Fibroblast of skin of right biceps (primary cell): ENCODE results near the gene PRLR.
A peak's percentile ranks its signal among the peaks of the same experiment; 100 is the strongest.

Experiments
- DNase-seq: peaks from one replicate; pipeline ENCODE4 v3.0.0-alpha.2; 2013

Gene PRLR

GRCh38 chr5:35158622-35159369 lies 71.5 kb downstream of the PRLR start:
- DNase-seq: no peak

DNA sequence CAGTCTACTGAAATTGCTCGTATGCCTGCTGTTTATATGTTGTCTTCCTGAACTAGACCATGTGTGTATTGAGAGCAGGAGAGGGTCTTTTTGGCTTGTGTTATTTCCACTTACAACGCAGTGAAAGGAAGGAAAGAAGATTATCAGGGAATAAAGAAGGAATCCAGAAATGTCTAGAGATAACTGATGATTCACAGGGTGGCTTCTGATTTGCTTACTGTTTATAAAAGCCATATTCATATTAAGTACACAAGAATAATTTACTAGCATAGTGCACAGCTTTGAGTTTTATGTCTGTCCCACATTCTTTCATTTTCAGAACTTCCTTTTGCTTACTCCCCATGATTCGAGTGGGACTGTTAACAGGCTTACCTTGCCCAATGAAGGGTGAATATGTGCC lies 72.1 kb downstream of the PRLR start:
- DNase-seq: no peak

- no peak for DNase-seq
Measured at GRCh38 chr5:35153375-35153932, 76.8 kb downstream of the PRLR start.

DNA sequence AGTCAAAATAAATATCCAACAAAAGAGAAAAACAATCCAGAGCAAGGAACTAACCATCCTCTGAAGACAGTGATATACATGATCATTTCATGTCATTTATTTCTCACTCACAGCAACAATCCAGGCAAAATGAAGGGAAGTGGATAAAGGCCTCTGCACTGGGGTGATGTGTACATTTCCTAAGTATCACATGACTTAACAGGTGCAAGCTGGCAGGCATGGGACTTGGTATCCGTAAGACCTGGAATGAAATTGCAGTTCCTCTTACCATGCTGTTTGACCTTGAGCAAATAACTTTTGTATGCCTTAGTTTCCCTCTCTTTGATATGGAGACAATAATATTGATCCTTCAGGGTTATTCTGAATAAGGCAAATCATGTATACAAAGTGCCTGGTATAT lies 77.6 kb downstream of the PRLR start:
- no peak for DNase-seq

- no peak for DNase-seq
Measured at GRCh38 chr5:35151146-35151920, 79.0 kb downstream of the PRLR start.

- DNase-seq: no peak
Measured at GRCh38 chr5:35149041-35149440, 81.2 kb downstream of the PRLR start.

DNA sequence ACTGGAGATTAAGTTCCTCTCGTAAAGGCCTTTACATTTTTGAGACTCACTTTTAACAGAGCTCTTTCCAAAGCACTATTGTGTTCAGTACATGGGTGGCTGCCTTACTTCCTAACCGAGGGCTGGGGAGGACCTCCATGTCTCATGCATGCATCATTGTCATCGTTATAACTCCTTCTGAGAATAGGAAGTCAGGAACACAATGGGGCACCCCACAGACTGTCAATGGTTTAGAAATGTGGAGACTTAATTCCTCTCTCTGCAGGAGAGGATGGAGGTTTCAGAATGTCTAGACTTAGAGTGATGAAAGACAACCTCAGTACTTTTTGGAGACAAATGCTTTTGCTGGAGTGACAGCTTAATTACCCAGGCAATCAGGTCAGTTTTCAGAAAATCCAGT lies 83.9 kb downstream of the PRLR start:
- peak; percentile 26 for DNase-seq

GRCh38 chr5:35145691-35146317 lies 84.5 kb downstream of the PRLR start:
- peak; percentile 62 for DNase-seq

GRCh38 chr5:35145012-35145411 lies 85.3 kb downstream of the PRLR start:
- no peak for DNase-seq

- no peak for DNase-seq
Measured at GRCh38 chr5:35143841-35144240, 86.4 kb downstream of the PRLR start.

- DNase-seq: no peak
Measured at GRCh38 chr5:35141739-35142138, 88.5 kb downstream of the PRLR start.

DNA sequence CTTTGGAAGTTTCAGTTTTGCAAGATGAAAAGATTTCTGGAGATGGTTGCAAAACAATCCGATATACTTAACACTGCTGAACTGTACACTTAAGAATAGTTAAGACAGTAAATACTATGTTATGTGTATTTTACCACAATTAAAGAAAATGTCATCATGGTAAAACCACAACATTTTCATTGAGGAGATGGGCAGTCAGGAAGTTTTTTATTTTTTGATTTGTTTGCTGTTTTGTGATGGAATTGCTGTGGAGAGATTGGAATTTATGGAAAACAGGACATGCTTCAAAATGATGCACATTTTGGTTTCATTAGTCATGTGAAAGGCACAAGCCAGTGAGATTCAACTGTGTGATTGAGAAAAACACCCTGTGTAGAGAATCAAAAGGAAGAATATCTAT lies 92.1 kb downstream of the PRLR start:
- peak; percentile 79 for DNase-seq

GRCh38 chr5:35136386-35136785 lies 93.9 kb downstream of the PRLR start:
- DNase-seq: peak; percentile 99

- no peak for DNase-seq
Measured at GRCh38 chr5:35135239-35135700, 95.0 kb downstream of the PRLR start.

- DNase-seq: no peak
Measured at GRCh38 chr5:35134278-35135030, 95.8 kb downstream of the PRLR start.

DNA sequence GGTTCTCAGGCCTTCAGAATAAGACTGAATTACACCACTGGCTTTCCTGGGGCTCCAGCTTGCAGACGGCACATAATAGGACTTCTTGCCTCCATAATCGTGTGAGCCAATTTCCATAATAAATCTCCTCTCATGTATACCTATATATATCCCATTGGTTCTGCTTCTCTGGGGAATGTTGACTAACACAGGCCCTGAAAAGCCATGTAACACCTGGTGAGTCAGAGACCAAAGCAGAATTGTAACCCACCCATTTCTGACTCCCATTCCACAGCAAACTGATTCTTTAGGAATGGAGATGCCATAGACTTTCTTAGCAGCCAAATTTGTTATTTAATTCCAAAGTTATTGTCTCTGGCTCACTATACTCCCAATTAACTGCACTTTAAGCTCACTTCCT lies 97.1 kb downstream of the PRLR start:
- peak; percentile 55 for DNase-seq

DNA sequence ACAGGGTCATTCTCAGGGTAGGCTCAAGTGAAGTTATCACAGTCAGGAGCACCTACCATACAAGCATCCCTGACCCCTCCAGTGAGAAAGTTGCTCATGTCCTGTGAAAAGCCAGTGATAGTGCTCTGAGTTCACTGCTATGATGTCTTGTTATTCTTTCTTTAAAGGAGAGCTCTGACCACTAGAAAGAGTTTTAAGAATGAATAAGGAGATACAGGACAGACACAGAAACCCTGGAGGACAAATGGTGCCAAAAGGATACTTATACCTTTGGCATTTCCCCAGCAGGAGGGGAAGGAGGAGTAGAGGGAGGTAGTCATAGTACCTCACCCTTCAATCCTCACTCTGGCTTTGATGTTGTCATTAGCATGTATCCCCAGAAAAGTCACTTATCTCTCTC lies 98.6 kb downstream of the PRLR start:
- peak; percentile 63 for DNase-seq

DNA sequence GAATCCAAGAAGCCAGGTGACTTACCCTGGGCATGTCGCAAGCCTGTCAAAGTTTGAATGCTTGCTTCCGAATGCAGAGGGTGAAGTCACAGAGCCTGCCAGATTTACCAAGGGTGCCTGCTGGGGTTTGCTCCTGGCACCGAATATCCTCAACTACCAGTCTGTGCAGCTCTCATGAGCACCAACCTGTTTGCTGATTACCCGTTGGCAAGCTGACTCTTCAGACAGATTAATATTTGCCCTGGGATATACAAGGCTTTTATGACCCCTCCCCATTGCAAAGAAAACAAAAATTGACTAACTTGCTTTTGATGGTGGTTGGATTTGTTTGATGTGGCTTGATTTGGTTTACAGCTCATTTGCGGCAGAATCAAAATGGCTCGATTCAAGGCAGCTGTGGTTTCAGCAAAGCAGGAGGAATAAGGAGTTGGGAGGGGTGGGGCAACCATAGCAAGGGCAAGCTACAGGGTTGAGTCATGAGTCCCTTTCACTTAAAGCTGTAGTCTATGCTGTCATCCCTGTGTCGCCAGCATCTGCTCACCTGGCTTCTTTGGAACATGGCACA lies 100.3 kb downstream of the PRLR start:
- DNase-seq: peak; percentile 71

DNA sequence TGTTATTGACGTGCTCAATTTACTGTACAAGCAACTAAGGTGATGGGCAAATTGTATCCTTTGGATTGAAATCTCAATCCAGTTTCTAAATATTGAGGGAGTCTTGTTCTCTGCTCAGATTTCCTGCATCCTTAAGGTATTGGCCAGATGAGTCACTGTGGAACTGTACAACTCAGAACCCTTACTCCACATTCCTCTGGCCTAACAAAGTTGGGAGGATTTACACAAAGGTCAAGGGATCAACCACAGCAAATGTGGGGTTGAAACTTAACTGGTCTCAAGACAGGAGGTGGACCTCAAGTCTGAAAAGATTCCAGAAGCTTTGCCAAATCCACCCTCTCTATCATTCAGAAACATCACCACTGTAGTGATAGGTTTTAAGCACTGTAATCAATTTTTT lies 101.0 kb downstream of the PRLR start:
- peak; percentile 86 for DNase-seq

- no peak for DNase-seq
Measured at GRCh38 chr5:35127006-35127405, 103.3 kb downstream of the PRLR start.

DNA sequence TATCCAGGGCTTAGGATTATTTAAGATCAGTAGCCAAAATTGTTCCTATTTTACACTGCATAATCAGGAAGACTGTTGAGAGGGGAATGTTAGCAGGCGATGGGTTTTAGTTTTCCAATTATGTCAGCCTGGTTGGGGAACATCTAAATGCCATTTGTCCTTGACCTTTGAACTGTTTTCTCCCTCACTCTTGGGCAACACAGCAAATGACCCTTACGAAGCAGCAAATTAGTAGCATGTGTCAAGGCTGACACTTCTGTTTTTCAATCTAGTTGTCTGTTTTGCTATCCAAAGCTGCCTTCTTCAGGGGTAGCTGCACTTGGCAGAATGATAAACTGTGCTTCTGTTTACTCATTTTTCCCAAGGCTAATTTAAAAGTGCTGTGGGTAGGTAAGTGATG lies 104.5 kb downstream of the PRLR start:
- no peak for DNase-seq

DNA sequence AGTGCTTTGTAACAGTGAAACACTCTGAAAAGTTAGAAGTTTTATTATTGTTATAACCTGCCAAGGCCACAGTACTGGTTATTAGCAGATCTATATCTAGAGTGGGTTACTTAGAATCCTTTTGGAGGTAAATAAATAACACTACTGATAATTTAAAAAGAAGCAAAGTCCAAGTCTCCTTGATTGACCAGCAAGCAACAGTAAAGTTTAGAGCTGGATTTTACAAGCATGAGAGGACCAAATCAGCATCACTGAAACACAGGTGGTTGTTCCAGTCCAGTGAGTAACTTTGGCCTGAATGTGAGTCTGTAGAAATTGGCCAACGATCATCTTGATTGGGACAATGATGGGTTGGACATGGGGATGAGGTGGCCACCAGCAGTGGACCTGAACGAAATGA lies 105.4 kb downstream of the PRLR start:
- DNase-seq: no peak
